ENCODE results near the gene VAPB.
"Not testable (repeated sequence)": the region's sequence is repeated elsewhere in the genome, so short reads cannot be mapped to it uniquely, and the experiment has no call there.

The VAPB gene

GRCh38 chr20:58407966-58408557 is 19.0 kb downstream of the VAPB start:
- DNase-seq: no peak

GRCh38 chr20:58408603-58409246 is 19.7 kb downstream of the VAPB start:
- DNase-seq: no peak

GRCh38 chr20:58414216-58414615 is 25.2 kb downstream of the VAPB start:
- not testable (repeated sequence) for DNase-seq

- DNase-seq: not testable (repeated sequence)
Observed at GRCh38 chr20:58414786-58415185, 25.8 kb downstream of the VAPB start.

- no peak for DNase-seq
Observed at GRCh38 chr20:58416057-58416456, 27.0 kb downstream of the VAPB start.

- DNase-seq: no peak
Observed at GRCh38 chr20:58416835-58417234, 27.8 kb downstream of the VAPB start.

- no peak for DNase-seq
Observed at GRCh38 chr20:58417438-58417837, 28.4 kb downstream of the VAPB start.

GRCh38 chr20:58418949-58419748 is 30.1 kb downstream of the VAPB start:
- DNase-seq: no peak

GRCh38 chr20:58420798-58421496 is 31.9 kb downstream of the VAPB start:
- DNase-seq: no peak

GRCh38 chr20:58421497-58421850 is 32.4 kb downstream of the VAPB start:
- DNase-seq: no peak

- DNase-seq: no peak
Observed at GRCh38 chr20:58424218-58424969, 35.4 kb downstream of the VAPB start.

- DNase-seq: not testable (repeated sequence)
Observed at GRCh38 chr20:58427571-58427970, 38.5 kb downstream of the VAPB start.

GRCh38 chr20:58428364-58428763 is 39.3 kb downstream of the VAPB start:
- no peak for DNase-seq

- no peak for DNase-seq
Observed at GRCh38 chr20:58429303-58429702, 40.3 kb downstream of the VAPB start.

- DNase-seq: no peak
Observed at GRCh38 chr20:58431134-58431533, 42.1 kb downstream of the VAPB start.

GRCh38 chr20:58432186-58432954 is 43.3 kb downstream of the VAPB start:
- no peak for DNase-seq

GRCh38 chr20:58433029-58433647 is 44.1 kb downstream of the VAPB start:
- DNase-seq: no peak

- DNase-seq: no peak
Observed at GRCh38 chr20:58433759-58434158, 44.7 kb downstream of the VAPB start.

GRCh38 chr20:58434326-58434725 is 45.3 kb downstream of the VAPB start:
- no peak for DNase-seq

GRCh38 chr20:58435237-58435636 is 46.2 kb downstream of the VAPB start:
- DNase-seq: no peak

- no peak for DNase-seq
Observed at GRCh38 chr20:58436868-58437645, 48.0 kb downstream of the VAPB start.

Measured in retina (tissue), 1 donor.